SK-N-SH (cell line): ENCODE results near the gene TXNDC8. TPM values are rescaled to one million over a fixed set of nuclear protein-coding genes. Genes with fewer than 3 reads are reported as not detected.

Source experiments
- CTCF ChIA-PET: fragments of 300-600, 350-600 bp; formaldehyde crosslinking; extraction: SDS; loops from one replicate; lab custom pipeline; 2021; lab: Yijun Ruan, JAX
- POLR2A ChIA-PET: fragments of 350-600 bp; sonication (Branson Sonifier 250); formaldehyde crosslinking; extraction: SDS; loops from one replicate; lab custom pipeline; 2020; ENCODE audit warnings: antibody characterized with exemption, inconsistent platforms; lab: Yijun Ruan, JAX
- DNase-seq: peaks from one replicate; pipeline ENCODE4 v3.0.0; 2012
- H2AFZ ChIP-seq: fragments of 200-600 bp; sonication (generic); 2 replicates; pipeline ENCODE4 v1.8.1; 2016; ENCODE audit warnings: antibody characterized with exemption, mild to moderate bottlenecking, low read depth
- H3F3A ChIP-seq: fragments of 200-600 bp; sonication (generic); replicated peaks from 2 replicates; pipeline ENCODE3; 2016; ENCODE audit warnings: antibody characterized with exemption, mild to moderate bottlenecking; ENCODE audit not compliant: insufficient read depth
- H3K27ac ChIP-seq, 2 experiments: fragments of 200-500 bp in 1 of 2; fragments of 200-600 bp in 1 of 2; sonication (Bioruptor generic) in 1 of 2; sonication (generic), shearing (Covaris generic) in 1 of 2; 2 replicates each; pipeline versions ENCODE4 v1.5.1 to v1.6.1; 2014 to 2016; ENCODE audit warnings: low read depth in 2 of 2, inconsistent platforms in 1 of 2, low read length in 1 of 2, mild to moderate bottlenecking in 1 of 2, mixed read lengths in 1 of 2
- H3K27me3 ChIP-seq: fragments of 200-600 bp; sonication (generic), shearing (Covaris generic); 2 replicates; pipeline ENCODE4 v1.6.1; 2016; ENCODE audit warnings: mixed run types; ENCODE audit not compliant: insufficient read depth
- H3K36me3 ChIP-seq, 2 experiments: fragments of 200-500 bp in 1 of 2; fragments of 200-600 bp in 1 of 2; sonication (Bioruptor generic) in 1 of 2; sonication (generic) in 1 of 2; replicated peaks in 1 of 2; 2 replicates each; pipeline versions ENCODE3 to v1.5.1; 2014 to 2016; ENCODE audit warnings: low read length in 1 of 2, mild to moderate bottlenecking in 1 of 2; ENCODE audit not compliant: insufficient read depth in 2 of 2, control insufficient read depth in 1 of 2
- H3K4me1 ChIP-seq, 2 experiments: fragments of 200-500 bp in 1 of 2; fragments of 200-600 bp in 1 of 2; sonication (Bioruptor generic) in 1 of 2; sonication (generic), shearing (Covaris generic) in 1 of 2; 2 replicates each; pipeline versions ENCODE4 v1.5.1 to v1.6.1; 2014 to 2016; ENCODE audit warnings: low read depth in 1 of 2, low read length in 1 of 2, mixed run types in 1 of 2; ENCODE audit not compliant: insufficient read depth in 2 of 2, control insufficient read depth in 1 of 2
- H3K4me2 ChIP-seq: fragments of 200-600 bp; sonication (generic), shearing (Covaris generic); 2 replicates; pipeline ENCODE4 v1.6.1; 2017; ENCODE audit warnings: mixed run types
- H3K4me3 ChIP-seq, 2 experiments: fragments of 200-500 bp in 1 of 2; fragments of 200-600 bp in 1 of 2; sonication (Bioruptor generic) in 1 of 2; sonication (generic), shearing (Covaris generic) in 1 of 2; 2 replicates each; pipeline versions ENCODE4 v1.5.1 to v1.8.1; 2014 to 2016; ENCODE audit warnings: low read depth in 2 of 2, inconsistent platforms in 1 of 2, low read length in 1 of 2, mild to moderate bottlenecking in 1 of 2, mixed read lengths in 1 of 2, moderate library complexity in 1 of 2
- H3K79me2 ChIP-seq: fragments of 200-600 bp; sonication (generic); 2 replicates; pipeline ENCODE4 v1.8.1; 2017; ENCODE audit warnings: mild to moderate bottlenecking; ENCODE audit not compliant: insufficient read depth
- H3K9ac ChIP-seq: fragments of 200-600 bp; sonication (generic); 2 replicates; pipeline ENCODE4 v1.6.1; 2017; ENCODE audit warnings: mixed run types
- H3K9me2 ChIP-seq: fragments of 200-600 bp; sonication (generic); 2 replicates; pipeline ENCODE4 v1.6.1; 2017; ENCODE audit warnings: mixed run types
- H3K9me3 ChIP-seq: fragments of 200-600 bp; sonication (generic); 2 replicates; pipeline ENCODE4 v1.6.1; 2017; ENCODE audit warnings: mixed run types, mild to moderate bottlenecking, moderate library complexity
- H4K20me1 ChIP-seq: fragments of 200-600 bp; sonication (generic); 2 replicates; pipeline ENCODE4 v1.6.1; 2017; ENCODE audit warnings: mild to moderate bottlenecking, mixed run types; ENCODE audit not compliant: insufficient read depth
- CHD2 ChIP-seq: fragments of 150-350 bp; IDR thresholded peaks from 2 replicates; pipeline ENCODE4 v1.6.1; 2018; ENCODE audit warnings: low read length; ENCODE audit not compliant: partially characterized antibody
- EP300 ChIP-seq, 2 experiments: IDR thresholded peaks; 2 replicates each; pipeline versions ENCODE4 v1.4.0 to v1.6.1; 2012; ENCODE audit warnings: borderline replicate concordance in 1 of 2, low read depth in 1 of 2, low read length in 1 of 2
- EZH2phosphoT487 ChIP-seq: fragments of 200-600 bp; sonication (generic); IDR thresholded peaks from 2 replicates; pipeline ENCODE4 v1.6.1; 2017; ENCODE audit warnings: low read depth, mixed run types, mild to moderate bottlenecking, antibody characterized with exemption, moderate library complexity, borderline replicate concordance
- FOXJ3 ChIP-seq: sonication (generic); formaldehyde crosslinking; IDR thresholded peaks from 2 replicates; pipeline ENCODE4 v1.5.1; 2020; ENCODE audit warnings: mild to moderate bottlenecking, missing genetic modification reagents
- GATA2 ChIP-seq: sonication (generic); formaldehyde crosslinking; IDR thresholded peaks from 2 replicates; pipeline ENCODE4 v1.5.0; 2020; ENCODE audit warnings: mild to moderate bottlenecking, missing genetic modification reagents
- JUND ChIP-seq: IDR thresholded peaks from 2 replicates; pipeline ENCODE4 v1.4.0; 2012
- MAX ChIP-seq: IDR thresholded peaks from 2 replicates; pipeline ENCODE4 v1.4.0; 2012; ENCODE audit warnings: low read depth
- MXI1 ChIP-seq: IDR thresholded peaks from 2 replicates; pipeline ENCODE4 v1.6.1; 2012; ENCODE audit warnings: mild to moderate bottlenecking, low read depth, low read length, improper control_type of control experiment
- PBX3 ChIP-seq: IDR thresholded peaks from 2 replicates; pipeline ENCODE4; 2012
- RXRA ChIP-seq: IDR thresholded peaks from 2 replicates; pipeline ENCODE4 v1.4.0; 2012; ENCODE audit warnings: low read depth, mild to moderate bottlenecking, borderline replicate concordance
- SIN3A ChIP-seq: IDR thresholded peaks from 2 replicates; pipeline ENCODE4 v1.6.1; 2012; ENCODE audit warnings: low read depth, mild to moderate bottlenecking, low read length, moderate library complexity, borderline replicate concordance
- TAF1 ChIP-seq: IDR thresholded peaks from 2 replicates; pipeline ENCODE4 v1.6.1; 2012; ENCODE audit warnings: low read depth, mild to moderate bottlenecking, low read length, moderate library complexity, borderline replicate concordance
- TCF12 ChIP-seq: IDR thresholded peaks from 2 replicates; pipeline ENCODE4 v1.4.0; 2012
- TEAD4 ChIP-seq: IDR thresholded peaks from 2 replicates; pipeline ENCODE4 v1.4.0; 2012; ENCODE audit warnings: mild to moderate bottlenecking, borderline replicate concordance; ENCODE audit not compliant: insufficient read depth
- WGBS: methylation state at CpG from one replicate; pipeline ENCODE4 v1.1.6; 2017; ENCODE audit warnings: low lambda C conversion rate; 5-methylcytosine and 5-hydroxymethylcytosine counted together
- polyA plus RNA-seq, 3 experiments: library from polyadenylated mRNA; depleted of rRNA; stranded (reverse); fragments of >200 nt; gene quantifications; 2 replicates each; pipeline ENCODE4 v1.2.3, GENCODE V29; 2012
- TF ChIP-seq, protein P1 (sequence below): IDR thresholded peaks from 2 replicates; pipeline ENCODE4 v1.6.1; 2012; ENCODE audit warnings: mild to moderate bottlenecking, low read depth, low read length, moderate library complexity
- TF ChIP-seq, protein P2 (sequence below): fragments of 200-600 bp; sonication (generic); IDR thresholded peaks from 2 replicates; pipeline ENCODE4 v1.6.1; 2017; ENCODE audit warnings: antibody characterized with exemption, mild to moderate bottlenecking, moderate library complexity
- TF ChIP-seq, protein P3 (sequence below): IDR thresholded peaks from 2 replicates; pipeline ENCODE4 v1.4.0; 2012; ENCODE audit warnings: low read depth, borderline replicate concordance

The TXNDC8 gene
- polyA plus RNA-seq, 1 of the 3 experiments (the other 2 are of a cell fraction) = not detected

- Histone ChIP-seq H3K4me1 (no peaks in the 10 kb centered on the region), H2AFZ (no peak overlapping the region), H4K20me1 (no peaks in the 10 kb centered on the region), H3K27ac (no peak overlapping the region), H3K9ac (no peak overlapping the region), H3K4me2 (no peak overlapping the region), H3K9me2 (no peaks in the 10 kb centered on the region), H3F3A (no peaks in the 10 kb centered on the region), H3K27me3 (no peaks in the 10 kb centered on the region), H3K79me2 (no peaks in the 10 kb centered on the region), H3K9me3 (no peaks in the 10 kb centered on the region), H3K4me3 (no peak overlapping the region), H3K36me3 (no peaks in the 10 kb centered on the region)
- no peak for TF ChIP-seq RXRA
- no peak for TF ChIP-seq EZH2phosphoT487
- ChIA-PET CTCF (no interaction called here), POLR2A (no interaction called here)
- no peak for DNase-seq
- WGBS = 42% methylated on average over 3 of the region's 3 CpGs
Measured at GRCh38 chr9:110276781-110277180, 60.9 kb downstream of the TXNDC8 start.

DNA sequence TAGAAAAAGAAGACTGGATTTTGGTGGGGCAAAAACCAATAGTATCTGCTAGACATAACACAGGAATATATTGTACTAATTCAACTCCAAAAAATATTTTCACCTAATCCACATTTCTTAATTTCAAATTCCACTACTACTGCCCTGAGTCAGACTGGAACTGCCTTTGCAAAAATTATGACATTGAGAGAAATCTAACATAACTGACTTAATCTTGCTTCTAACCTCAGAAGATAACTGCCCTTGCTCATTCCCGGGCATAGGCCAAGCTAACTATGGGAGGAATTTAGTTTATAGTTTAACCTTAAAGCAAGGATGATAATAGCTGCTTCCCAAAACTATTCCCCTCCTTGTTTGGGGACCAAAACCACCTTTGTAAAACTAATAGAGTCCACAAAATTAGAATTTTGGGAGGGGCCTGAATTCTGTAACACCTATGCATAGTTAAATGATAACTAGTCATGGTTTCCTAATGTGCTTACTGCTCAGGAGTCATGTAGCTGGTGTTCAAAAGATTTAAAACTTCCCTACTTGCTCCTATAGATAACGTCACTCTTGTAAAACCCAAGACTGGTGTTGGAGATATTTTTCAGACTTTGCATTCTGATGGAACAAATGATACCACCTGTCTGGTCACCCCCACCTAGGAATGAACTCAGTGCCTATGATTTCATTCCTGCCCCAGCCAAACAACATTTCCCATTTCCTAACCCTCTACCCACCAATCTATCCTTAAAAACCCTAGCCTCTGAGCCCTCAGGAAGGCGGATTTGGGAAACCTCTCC, 67.3 kb downstream of the TXNDC8 start:
- H3K9me2 ChIP-seq = no peaks in the 10 kb centered on the region
- no peak overlapping the region for H3K9ac ChIP-seq
- H3K27ac ChIP-seq = no peak overlapping the region
- no peaks in the 10 kb centered on the region for H3K79me2 ChIP-seq
- H2AFZ ChIP-seq = no peak overlapping the region
- H3K9me3 ChIP-seq = no peaks in the 10 kb centered on the region
- ChIA-PET POLR2A (no interaction called here), CTCF (no interaction called here)
- no peak for DNase-seq
- H3F3A ChIP-seq = no peaks in the 10 kb centered on the region
- H3K4me1 ChIP-seq = no peaks in the 10 kb centered on the region
- no peaks in the 10 kb centered on the region for H3K27me3 ChIP-seq
- no peaks in the 10 kb centered on the region for H3K36me3 ChIP-seq
- H3K4me3 ChIP-seq = no peak overlapping the region
- H4K20me1 ChIP-seq = no peaks in the 10 kb centered on the region
- TF ChIP-seq, protein P1, sequence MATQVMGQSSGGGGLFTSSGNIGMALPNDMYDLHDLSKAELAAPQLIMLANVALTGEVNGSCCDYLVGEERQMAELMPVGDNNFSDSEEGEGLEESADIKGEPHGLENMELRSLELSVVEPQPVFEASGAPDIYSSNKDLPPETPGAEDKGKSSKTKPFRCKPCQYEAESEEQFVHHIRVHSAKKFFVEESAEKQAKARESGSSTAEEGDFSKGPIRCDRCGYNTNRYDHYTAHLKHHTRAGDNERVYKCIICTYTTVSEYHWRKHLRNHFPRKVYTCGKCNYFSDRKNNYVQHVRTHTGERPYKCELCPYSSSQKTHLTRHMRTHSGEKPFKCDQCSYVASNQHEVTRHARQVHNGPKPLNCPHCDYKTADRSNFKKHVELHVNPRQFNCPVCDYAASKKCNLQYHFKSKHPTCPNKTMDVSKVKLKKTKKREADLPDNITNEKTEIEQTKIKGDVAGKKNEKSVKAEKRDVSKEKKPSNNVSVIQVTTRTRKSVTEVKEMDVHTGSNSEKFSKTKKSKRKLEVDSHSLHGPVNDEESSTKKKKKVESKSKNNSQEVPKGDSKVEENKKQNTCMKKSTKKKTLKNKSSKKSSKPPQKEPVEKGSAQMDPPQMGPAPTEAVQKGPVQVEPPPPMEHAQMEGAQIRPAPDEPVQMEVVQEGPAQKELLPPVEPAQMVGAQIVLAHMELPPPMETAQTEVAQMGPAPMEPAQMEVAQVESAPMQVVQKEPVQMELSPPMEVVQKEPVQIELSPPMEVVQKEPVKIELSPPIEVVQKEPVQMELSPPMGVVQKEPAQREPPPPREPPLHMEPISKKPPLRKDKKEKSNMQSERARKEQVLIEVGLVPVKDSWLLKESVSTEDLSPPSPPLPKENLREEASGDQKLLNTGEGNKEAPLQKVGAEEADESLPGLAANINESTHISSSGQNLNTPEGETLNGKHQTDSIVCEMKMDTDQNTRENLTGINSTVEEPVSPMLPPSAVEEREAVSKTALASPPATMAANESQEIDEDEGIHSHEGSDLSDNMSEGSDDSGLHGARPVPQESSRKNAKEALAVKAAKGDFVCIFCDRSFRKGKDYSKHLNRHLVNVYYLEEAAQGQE = no peak
- TF ChIP-seq PBX3 (no peak), EP300 (IDR thresholded peaks at IDR 0.05; ENCODE audit: borderline replicate concordance in 1 of 2, low read depth in 1 of 2, low read length in 1 of 2) (no peak), FOXJ3 (CRISPR knock-in tag) (no peak), TEAD4 (no peak), TAF1 (no peak), MAX (no peak), SIN3A (no peak), MXI1 (no peak), TCF12 (no peak), CHD2 (no peak), JUND (no peak), GATA2 (CRISPR knock-in tag) (no peak)
- TF ChIP-seq, protein P2, sequence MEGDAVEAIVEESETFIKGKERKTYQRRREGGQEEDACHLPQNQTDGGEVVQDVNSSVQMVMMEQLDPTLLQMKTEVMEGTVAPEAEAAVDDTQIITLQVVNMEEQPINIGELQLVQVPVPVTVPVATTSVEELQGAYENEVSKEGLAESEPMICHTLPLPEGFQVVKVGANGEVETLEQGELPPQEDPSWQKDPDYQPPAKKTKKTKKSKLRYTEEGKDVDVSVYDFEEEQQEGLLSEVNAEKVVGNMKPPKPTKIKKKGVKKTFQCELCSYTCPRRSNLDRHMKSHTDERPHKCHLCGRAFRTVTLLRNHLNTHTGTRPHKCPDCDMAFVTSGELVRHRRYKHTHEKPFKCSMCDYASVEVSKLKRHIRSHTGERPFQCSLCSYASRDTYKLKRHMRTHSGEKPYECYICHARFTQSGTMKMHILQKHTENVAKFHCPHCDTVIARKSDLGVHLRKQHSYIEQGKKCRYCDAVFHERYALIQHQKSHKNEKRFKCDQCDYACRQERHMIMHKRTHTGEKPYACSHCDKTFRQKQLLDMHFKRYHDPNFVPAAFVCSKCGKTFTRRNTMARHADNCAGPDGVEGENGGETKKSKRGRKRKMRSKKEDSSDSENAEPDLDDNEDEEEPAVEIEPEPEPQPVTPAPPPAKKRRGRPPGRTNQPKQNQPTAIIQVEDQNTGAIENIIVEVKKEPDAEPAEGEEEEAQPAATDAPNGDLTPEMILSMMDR = no peak
- TF ChIP-seq, protein P3, sequence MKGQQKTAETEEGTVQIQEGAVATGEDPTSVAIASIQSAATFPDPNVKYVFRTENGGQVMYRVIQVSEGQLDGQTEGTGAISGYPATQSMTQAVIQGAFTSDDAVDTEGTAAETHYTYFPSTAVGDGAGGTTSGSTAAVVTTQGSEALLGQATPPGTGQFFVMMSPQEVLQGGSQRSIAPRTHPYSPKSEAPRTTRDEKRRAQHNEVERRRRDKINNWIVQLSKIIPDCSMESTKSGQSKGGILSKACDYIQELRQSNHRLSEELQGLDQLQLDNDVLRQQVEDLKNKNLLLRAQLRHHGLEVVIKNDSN = no peak
- 63% methylated on average over 3 of the region's 3 CpGs for WGBS
- no peak overlapping the region for H3K4me2 ChIP-seq
